ENCODE measurements around the gene MECP2.

- TF ChIP-seq CTCF (conservative IDR thresholded peaks at IDR 0.05; ENCODE audit: low read depth, low read length) (no peak), EZH2 (IDR thresholded peaks at IDR 0.05; ENCODE audit: borderline replicate concordance, low read depth, low read length, poor library complexity, severe bottlenecking) (no peak)
These were observed 3.6 kb downstream of the MECP2 start for GRCh38 chrX:154093965-154094364.
